ENCODE results near the gene ATAD3B. TPM values are rescaled to one million over a fixed set of nuclear protein-coding genes. Genes with fewer than 3 reads are reported as not detected.
A peak's percentile ranks its signal among the peaks of the same experiment; 100 is the strongest.

Gene ATAD3B
- total and polyA plus RNA-seq, 2 donors (not counting 3 experiments of a cell fraction or from before 2014, with no cell fraction given): 20.5 to 48.2 TPM

- POLR2A ChIA-PET: no interaction called here
- FAIRE-seq: no peak
Measured at GRCh38 chr1:1538989-1539309, 67.4 kb downstream of the ATAD3B start.

More at GRCh38 chr1:1538989-1539309, 67.4 kb downstream of the ATAD3B start:
- intact Hi-C loops (cut with micrococcal nuclease) (no loop called here), dilution Hi-C loops (cut with MboI; ENCODE audit: extremely low pct_ligation_motif_present, low sequenced_read_pairs) (no loop called here)
- no peak overlapping the region for H3K27ac ChIP-seq (ENCODE audit: insufficient read depth, low read depth, low read length)
- TF ChIP-seq CTCF (IDR thresholded peaks at IDR 0.05; ENCODE audit: extremely low read depth in 1 of 2, insufficient read depth in 1 of 2, low read depth in 1 of 2, low read length in 2 of 2) (no peak), MAX (IDR thresholded peaks at IDR 0.05; ENCODE audit: insufficient read depth, insufficient read length) (no peak), GATA2 (IDR thresholded peaks at IDR 0.05; ENCODE audit: insufficient read depth, insufficient read length, low read depth, low read length) (no peak), EZH2 (IDR thresholded peaks at IDR 0.05; ENCODE audit: borderline replicate concordance, low read depth, low read length, severe bottlenecking) (no peak), JUN (IDR thresholded peaks at IDR 0.05; ENCODE audit: borderline replicate concordance, insufficient read depth, insufficient read length, low read depth) (no peak), FOS (IDR thresholded peaks at IDR 0.05; ENCODE audit: borderline replicate concordance, insufficient read depth, low read length) (no peak), POLR2A (IDR thresholded peaks at IDR 0.05; ENCODE audit: low read depth, low read length) (no peak), MYC (IDR thresholded peaks at IDR 0.05; ENCODE audit: low read depth, low read length) (no peak), POLR2AphosphoS5 (IDR thresholded peaks at IDR 0.05; ENCODE audit: insufficient read depth, low read depth, low read length) (no peak)
- no peaks in the 10 kb centered on the region for H4K20me1 ChIP-seq (replicated peaks; ENCODE audit: control insufficient read depth, extremely low read depth, insufficient read depth, low read length)
- H3K79me2 ChIP-seq (ENCODE audit: control insufficient read depth, insufficient read depth, low read length): peaks cover 7% of the 10 kb centered on the region
- DNase-seq (ENCODE audit: low read depth, low spot score): no peak
- no TSS peak for BruUV-seq (replicated peaks)
- H3K4me3 ChIP-seq (replicated peaks in 1 of 3; ENCODE audit: insufficient read depth in 1 of 3, low read depth in 1 of 3, low read length in 3 of 3): peak overlapping the region in 2 of 3 experiments; percentile 44 to 60
- H3K9ac ChIP-seq (replicated peaks; ENCODE audit: extremely low read depth, insufficient read depth, low read length): no peak overlapping the region
- H3K27me3 ChIP-seq (ENCODE audit: control insufficient read depth in 2 of 2, insufficient read depth in 2 of 2, low read length in 2 of 2): no peaks in the 10 kb centered on the region
- H3K4me2 ChIP-seq (ENCODE audit: insufficient read depth, low read length): peak overlapping the region; percentile 63
- H3K9me3 ChIP-seq (replicated peaks; ENCODE audit: control insufficient read depth, insufficient read depth, low read length): no peaks in the 10 kb centered on the region
- peaks cover 0 to 10% of the 10 kb centered on the region in 2 experiments for H3K36me3 ChIP-seq (ENCODE audit: control insufficient read depth in 2 of 2, extremely low read depth in 1 of 2, insufficient read depth in 2 of 2, low read length in 2 of 2)
- H2AFZ ChIP-seq (ENCODE audit: low read depth, low read length): no peak overlapping the region
- no peaks in the 10 kb centered on the region for H3K9me1 ChIP-seq (replicated peaks; ENCODE audit: control insufficient read depth, extremely low read depth, insufficient read depth, low read length)
- peaks cover 14% of the 10 kb centered on the region for H3K4me1 ChIP-seq (ENCODE audit: control insufficient read depth, extremely low read depth, insufficient read depth, low read length)
- CTCF ChIA-PET: no interaction called here
